ENCODE measurements around the gene HTR3A.

The HTR3A gene

GRCh38 chr11:114019046-114019445 is 44.1 kb downstream of the HTR3A start:
- no peak for DNase-seq (ENCODE audit: low read depth, low spot score)

GRCh38 chr11:114019574-114019973 is 44.7 kb downstream of the HTR3A start:
- no peak for DNase-seq (ENCODE audit: low read depth, low spot score)

- DNase-seq (ENCODE audit: low read depth, low spot score), result no peak
These were observed 50.5 kb downstream of the HTR3A start for GRCh38 chr11:114025329-114025907.

GRCh38 chr11:114026355-114026754 is 51.4 kb downstream of the HTR3A start:
- peak; percentile 33 for DNase-seq (ENCODE audit: low read depth, low spot score)

- no peak for DNase-seq (ENCODE audit: low read depth, low spot score)
These were observed 52.5 kb downstream of the HTR3A start for GRCh38 chr11:114027391-114027790.

- no peak for DNase-seq (ENCODE audit: low read depth, low spot score)
These were observed 53.0 kb downstream of the HTR3A start for GRCh38 chr11:114027926-114028325.

- no peak for DNase-seq (ENCODE audit: low read depth, low spot score)
These were observed 56.5 kb downstream of the HTR3A start for GRCh38 chr11:114031246-114031966.

- no peak for DNase-seq (ENCODE audit: low read depth, low spot score)
These were observed 57.0 kb downstream of the HTR3A start for GRCh38 chr11:114031967-114032320.

- no peak for DNase-seq (ENCODE audit: low read depth, low spot score)
These were observed 58.2 kb downstream of the HTR3A start for GRCh38 chr11:114033066-114033465.

GRCh38 chr11:114033572-114033971 is 58.7 kb downstream of the HTR3A start:
- DNase-seq (ENCODE audit: low read depth, low spot score), result no peak

- no peak for DNase-seq (ENCODE audit: low read depth, low spot score)
These were observed 60.0 kb downstream of the HTR3A start for GRCh38 chr11:114034956-114035355.

GRCh38 chr11:114036147-114036811 is 61.4 kb downstream of the HTR3A start:
- peak; percentile 87 for DNase-seq (ENCODE audit: low read depth, low spot score)

GRCh38 chr11:114036958-114037357 is 62.0 kb downstream of the HTR3A start:
- DNase-seq (ENCODE audit: low read depth, low spot score), result no peak

- no peak for DNase-seq (ENCODE audit: low read depth, low spot score)
These were observed 64.6 kb downstream of the HTR3A start for GRCh38 chr11:114039551-114039950.
